NCI-H1930 (cell line): Measurements from ENCODE around the gene SLC9A9.

Source experiments
- DNase-seq, 2 experiments: peaks; one replicate each; lab custom pipeline; 2025; lab: John Stamatoyannopoulos, UW

Gene SLC9A9

DNA sequence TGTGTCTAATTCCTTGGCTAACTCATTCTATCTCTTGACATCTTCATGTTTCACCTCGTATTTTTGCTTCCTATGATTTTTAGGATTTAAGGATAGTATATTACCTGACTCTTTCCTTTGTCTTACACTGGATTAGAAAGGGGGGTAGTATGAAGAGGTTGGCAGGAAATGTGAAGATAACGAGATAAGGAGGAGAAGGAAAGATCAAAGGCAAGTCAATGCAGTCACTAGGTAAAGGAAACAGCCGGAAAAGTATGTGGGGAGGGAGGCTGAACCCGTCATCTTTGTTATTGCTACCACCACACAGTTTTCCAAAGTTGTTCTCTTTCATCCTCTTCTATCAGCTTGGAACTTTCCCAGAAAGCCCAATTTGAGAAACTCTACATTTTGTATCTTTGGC is 90.6 kb downstream of the SLC9A9 start:
- DNase-seq, result no peak

DNA sequence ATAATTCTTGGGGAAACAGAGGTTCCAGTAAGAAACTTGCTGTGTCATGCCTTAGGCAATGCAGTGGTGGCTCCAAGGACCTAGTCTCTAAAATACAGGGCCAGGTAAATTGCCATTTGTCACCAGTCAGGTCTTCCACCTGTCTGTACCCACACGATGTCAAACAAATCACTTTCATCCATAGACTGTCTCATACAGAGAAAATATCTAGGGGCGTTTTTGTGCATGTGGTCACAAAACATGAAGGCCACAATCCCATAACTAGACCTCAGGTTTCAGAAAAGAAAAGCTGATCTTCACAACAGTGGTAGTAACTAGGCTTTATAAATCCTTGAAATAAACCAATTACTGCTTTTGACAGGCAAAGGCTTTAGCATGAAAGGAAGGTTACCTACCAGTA is 92.3 kb downstream of the SLC9A9 start:
- no peak for DNase-seq

- DNase-seq, result no peak
Measured at GRCh38 chr3:143754090-143754489, 94.2 kb downstream of the SLC9A9 start.

DNA sequence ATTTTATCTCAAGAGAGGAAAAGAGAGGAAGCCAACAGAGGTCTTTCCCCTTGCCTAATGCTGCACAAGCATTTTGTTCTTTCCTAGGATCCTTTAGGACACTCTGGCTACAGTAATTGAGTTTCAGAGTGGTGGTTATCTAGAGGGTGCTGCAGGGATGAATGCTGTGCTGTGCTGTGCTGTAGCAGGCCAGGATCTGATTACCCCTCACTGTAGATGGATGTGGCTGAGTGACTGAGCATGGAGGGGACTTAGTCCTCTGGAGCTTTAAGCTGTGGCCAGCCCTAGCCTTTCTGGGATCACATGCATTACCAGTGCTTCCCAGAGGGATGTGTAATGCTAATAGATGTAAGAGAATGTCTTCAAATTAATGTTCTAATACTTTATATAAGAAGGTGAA is 94.8 kb downstream of the SLC9A9 start:
- DNase-seq, result no peak

DNA sequence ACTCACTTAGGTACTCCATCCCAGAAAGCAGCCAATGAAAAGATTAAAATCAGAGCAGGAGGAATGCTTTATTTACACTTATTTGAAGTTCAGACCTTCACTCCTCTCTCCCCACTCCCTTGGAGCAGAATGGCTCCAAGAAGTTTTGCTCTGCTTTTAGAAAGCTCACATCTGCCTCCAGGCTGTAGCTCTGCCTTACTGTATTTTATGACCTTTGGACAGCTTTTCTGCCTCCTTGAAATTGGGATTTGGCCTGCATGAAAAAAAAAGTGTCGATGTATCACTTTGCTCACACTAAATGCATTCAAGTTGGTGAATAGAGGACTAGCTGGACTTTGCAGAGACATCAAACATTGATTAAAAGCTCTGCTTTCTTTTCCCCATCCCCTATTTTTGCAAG is 95.3 kb downstream of the SLC9A9 start:
- no peak for DNase-seq

DNA sequence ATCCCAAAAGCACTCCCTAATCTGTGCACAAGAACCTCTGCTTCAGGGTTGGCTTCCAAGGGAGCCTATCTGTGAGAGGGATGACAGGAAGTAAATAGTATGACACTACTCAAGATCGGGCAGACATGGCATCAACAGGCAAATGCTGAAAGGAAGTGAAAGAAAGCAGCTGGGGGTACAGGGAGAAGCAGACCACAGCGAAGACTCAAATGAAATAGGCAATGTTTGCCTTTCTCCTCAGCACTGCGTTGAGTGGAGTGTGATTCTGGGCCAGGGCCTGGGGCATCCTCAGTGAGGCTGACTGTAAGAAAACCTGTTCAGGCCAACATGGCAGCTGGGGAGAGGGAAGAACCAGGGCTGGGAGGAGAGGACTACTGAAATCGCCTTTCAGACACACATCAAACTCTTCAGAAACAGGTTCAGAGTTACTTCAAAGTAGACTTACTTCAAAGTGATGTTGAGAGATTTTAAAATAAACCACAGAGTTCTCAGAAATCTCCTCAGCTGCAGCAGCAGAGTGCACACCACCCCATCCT is 96.6 kb downstream of the SLC9A9 start:
- DNase-seq, result no peak

GRCh38 chr3:143750841-143751240 is 97.4 kb downstream of the SLC9A9 start:
- DNase-seq, result no peak

- DNase-seq, result no peak
Measured at GRCh38 chr3:143749926-143750325, 98.3 kb downstream of the SLC9A9 start.

- no peak for DNase-seq
Measured at GRCh38 chr3:143737065-143737464, 111.2 kb downstream of the SLC9A9 start.

- no peak for DNase-seq
Measured at GRCh38 chr3:143736205-143736997, 111.9 kb downstream of the SLC9A9 start.

- no peak for DNase-seq
Measured at GRCh38 chr3:143731776-143732175, 116.5 kb downstream of the SLC9A9 start.

- no peak for DNase-seq
Measured at GRCh38 chr3:143731320-143731719, 116.9 kb downstream of the SLC9A9 start.

DNA sequence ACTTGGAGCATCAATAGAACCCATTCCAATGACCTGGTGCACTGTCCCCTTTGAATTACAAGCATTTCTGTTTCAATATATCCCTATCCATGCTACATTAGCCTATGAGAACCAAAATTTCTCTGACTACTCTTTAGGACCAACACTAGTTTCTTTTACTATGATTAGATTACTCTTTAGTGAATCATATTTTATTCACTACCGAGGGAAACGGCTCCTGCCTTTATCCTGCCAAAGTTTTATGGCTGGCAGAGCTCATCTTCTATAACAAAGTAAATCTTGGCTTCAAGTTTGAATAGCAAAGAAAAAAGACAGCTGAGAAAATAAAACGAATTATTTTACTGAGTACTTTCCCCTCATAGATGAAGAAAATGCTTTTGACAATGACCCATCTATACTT is 120.9 kb downstream of the SLC9A9 start:
- DNase-seq, result peak in 1 of 2 experiments; percentile 39

DNA sequence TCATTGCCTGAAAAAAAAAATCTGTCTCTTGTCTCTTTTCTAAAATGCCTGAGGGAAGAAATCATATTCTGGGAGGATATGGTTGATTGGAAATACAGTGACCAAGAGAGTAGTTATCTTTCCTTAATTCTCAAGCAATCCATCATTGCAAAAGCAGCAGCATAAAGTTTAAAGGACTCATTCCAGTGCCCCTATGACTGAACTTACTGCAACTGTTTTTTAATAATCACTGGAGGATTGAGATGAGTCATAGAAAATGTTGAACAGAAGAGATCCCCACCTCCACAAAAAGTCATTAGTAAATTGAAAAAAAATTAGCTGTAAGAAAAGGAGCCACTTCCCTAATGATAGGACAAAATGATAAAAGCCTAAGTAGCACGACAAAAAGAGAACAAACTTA is 121.5 kb downstream of the SLC9A9 start:
- DNase-seq, result no peak

- DNase-seq, result no peak
Measured at GRCh38 chr3:143720381-143720780, 127.9 kb downstream of the SLC9A9 start.

DNA sequence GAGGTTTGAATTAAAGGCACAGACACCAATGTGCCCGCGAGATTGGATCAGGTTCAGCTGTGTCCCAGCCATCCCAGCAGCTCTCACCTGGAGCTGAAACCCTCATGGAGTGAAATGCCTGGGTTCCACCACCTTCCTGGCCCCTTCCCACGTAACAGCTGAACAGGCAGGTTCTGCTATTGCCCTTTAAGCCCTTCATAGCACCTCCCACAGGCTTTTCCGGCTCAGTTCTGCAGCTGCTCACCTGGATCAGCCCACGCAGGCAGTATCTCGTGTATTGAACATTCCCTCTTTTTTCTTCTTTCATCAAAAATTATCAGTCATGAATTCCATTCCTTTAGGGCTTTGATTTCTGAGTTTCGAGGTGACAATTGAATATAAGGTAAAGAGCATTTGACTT is 129.8 kb downstream of the SLC9A9 start:
- no peak for DNase-seq

DNA sequence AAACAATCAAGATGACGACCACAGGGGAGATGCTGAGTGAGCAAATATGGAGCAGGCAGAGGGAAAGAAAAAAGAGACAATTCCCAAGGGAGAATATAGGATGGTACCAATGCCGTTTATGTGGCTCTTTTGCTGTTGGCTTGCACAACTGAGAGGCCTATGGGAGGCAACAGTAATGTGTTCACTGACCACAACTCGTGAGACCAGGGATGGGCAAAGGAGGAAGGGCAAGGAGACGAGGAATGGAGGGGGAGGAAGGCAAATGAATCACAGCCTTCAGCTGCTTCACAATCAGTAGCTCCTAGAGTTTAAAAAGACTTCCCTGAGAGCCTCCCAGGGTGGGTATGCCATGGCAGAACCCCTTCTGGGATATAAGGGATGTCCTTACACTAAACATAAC is 131.5 kb downstream of the SLC9A9 start:
- DNase-seq, result no peak

DNA sequence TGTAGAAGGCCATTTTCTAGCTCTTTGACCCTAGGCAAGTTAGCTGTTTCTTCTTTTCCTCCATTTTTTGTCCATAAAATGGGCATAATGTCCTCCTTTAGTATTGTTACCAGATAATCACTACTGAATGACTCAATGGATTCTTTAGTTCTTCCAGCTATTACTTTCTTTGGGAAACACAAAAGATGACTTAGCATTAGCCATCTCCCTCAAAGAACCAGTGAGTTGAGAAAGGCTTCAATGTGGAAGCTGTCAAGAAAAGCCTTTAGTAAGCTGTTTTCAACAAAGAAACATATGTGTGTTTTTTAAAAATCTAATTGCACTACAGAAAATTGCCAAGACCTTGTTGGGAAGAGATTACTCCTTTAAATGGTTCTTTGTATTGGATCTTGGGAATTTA is 135.7 kb downstream of the SLC9A9 start:
- DNase-seq, result no peak

- no peak for DNase-seq
Measured at GRCh38 chr3:143707848-143708247, 140.4 kb downstream of the SLC9A9 start.

GRCh38 chr3:143700431-143700975 is 147.8 kb downstream of the SLC9A9 start:
- no peak for DNase-seq

DNA sequence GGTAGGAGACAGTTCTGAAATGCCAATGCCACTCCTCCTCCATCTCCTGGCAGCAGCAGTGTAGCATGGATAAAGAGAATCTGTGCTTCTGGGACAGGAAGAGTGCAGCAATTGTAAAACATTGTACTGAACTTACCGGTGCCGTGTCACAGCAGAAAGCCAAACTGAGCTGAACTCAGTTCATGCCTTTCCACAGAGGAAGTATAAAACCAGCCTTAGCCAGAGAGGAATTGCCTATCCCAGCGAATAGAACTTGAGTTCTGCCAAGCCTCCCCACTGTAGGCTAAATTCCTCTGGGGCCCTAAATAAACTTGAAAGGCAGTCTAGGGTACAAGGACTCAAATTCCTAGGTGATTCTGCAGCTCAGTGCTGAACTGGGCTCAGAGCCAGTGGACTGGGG is 148.8 kb downstream of the SLC9A9 start:
- DNase-seq, result no peak

DNA sequence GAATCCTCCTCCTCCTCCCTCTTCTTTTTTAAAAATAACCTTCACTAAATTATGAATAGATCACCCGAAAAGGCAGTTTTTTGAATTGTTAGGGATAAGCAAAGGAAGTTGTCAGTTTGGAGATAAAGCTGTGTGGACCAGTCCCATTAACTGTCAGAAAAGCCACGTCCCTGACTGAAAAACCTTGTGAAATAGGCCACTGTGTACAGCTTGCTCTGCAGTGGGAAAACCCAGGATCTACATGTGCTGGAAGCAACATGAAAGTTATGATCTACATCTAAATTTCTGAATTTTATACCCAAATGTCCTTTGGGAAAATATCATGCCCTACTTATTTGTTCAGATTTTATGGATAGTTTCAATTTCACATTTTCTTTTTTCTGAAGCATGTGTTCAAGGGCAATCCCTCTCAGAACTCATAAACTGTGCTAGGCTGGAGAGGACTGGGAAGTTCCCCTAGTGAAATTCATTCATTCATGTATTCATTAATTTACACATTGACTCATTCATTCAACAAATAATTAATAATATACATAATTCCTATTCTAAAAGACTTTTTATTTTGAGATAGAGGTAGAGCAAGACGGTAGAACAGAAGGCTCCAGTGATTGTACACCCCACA is 149.5 kb downstream of the SLC9A9 start:
- no peak for DNase-seq

GRCh38 chr3:143697975-143698374 is 150.3 kb downstream of the SLC9A9 start:
- no peak for DNase-seq
